Vagina (tissue), 2 donors: ENCODE measurements around the gene TAS2R40. TPM values are rescaled to one million over a fixed set of nuclear protein-coding genes. Genes with fewer than 3 reads are reported as not detected.

Experiments
- DNase-seq, 2 donors: peaks; one replicate each; pipeline ENCODE4 v3.0.0-alpha.2; 2017; ENCODE audit errors: extremely low spot score in 2 of 2
- H3K27ac ChIP-seq: fragments of 200-600 bp; sonication (generic); one replicate; pipeline ENCODE4 v1.5.1; 2019
- H3K27me3 ChIP-seq: fragments of 200-600 bp; sonication (generic); one replicate; pipeline ENCODE4 v1.5.1; 2019
- H3K36me3 ChIP-seq, 2 donors: fragments of 200-600 bp; sonication (generic); one replicate each; pipeline ENCODE4 v1.5.1; 2017 to 2019
- H3K4me1 ChIP-seq: fragments of 200-600 bp; sonication (generic); one replicate; pipeline ENCODE4 v1.5.1; 2019
- H3K4me3 ChIP-seq, 2 donors: fragments of 200-600 bp; sonication (generic); 1 replicate in 1 of 2; 2 replicates in 1 of 2; pipeline ENCODE4 v1.5.1; 2016 to 2019
- H3K9me3 ChIP-seq: fragments of 200-600 bp; sonication (generic); one replicate; pipeline ENCODE4 v1.5.1; 2019
- POLR2A ChIP-seq, 2 donors: fragments of 450-650 bp; IDR thresholded peaks; one replicate each; pipeline ENCODE4 v1.6.1; 2017; ENCODE audit warnings: antibody characterized with exemption in 2 of 2, mild to moderate bottlenecking in 2 of 2, moderate library complexity in 2 of 2
- POLR2AphosphoS5 ChIP-seq, 2 donors: sonication (generic); formaldehyde crosslinking; IDR thresholded peaks; one replicate each; pipeline ENCODE4 v1.9.0; 2017; ENCODE audit warnings: antibody characterized with exemption in 2 of 2, mild to moderate bottlenecking in 2 of 2, low read depth in 1 of 2; ENCODE audit not compliant: insufficient read depth in 1 of 2
- intact Hi-C: fragments of 100-400 bp; cut with DNase I; formaldehyde crosslinking; loops from one replicate; pipeline ENCODE4 v1.15.1; 2023
- total RNA-seq: library from RNA; depleted of rRNA; stranded (reverse); fragments of >200 nt; gene quantifications from one replicate; pipeline ENCODE4 v1.2.3, GENCODE V29; 2016
- TF ChIP-seq, protein P1 (sequence below), 3 experiments: fragments of 450-650 bp in 2 of 3; fragments of 200-600 bp in 1 of 3; sonication (generic) in 1 of 3; IDR thresholded peaks; one replicate each; pipeline ENCODE4 v1.5.1; 2017 to 2019; ENCODE audit warnings: antibody characterized with exemption in 3 of 3, mild to moderate bottlenecking in 2 of 3, moderate library complexity in 2 of 3

TAS2R40 gene
- total RNA-seq, 1 donor from 2014 or later = not detected

DNA sequence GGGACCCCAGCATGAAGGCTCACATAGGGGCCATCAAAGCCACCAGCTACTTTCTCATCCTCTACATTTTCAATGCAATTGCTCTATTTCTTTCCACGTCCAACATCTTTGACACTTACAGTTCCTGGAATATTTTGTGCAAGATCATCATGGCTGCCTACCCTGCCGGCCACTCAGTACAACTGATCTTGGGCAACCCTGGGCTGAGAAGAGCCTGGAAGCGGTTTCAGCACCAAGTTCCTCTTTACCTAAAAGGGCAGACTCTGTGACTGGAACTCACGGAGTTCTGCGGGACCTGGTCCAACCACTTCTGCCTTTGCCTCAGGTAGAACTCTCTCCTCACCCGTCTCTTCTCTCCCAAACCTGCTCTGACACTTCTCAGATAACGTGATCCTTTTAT lies 945 bp downstream of the TAS2R40 start:
- Histone ChIP-seq H3K4me1 (no peaks in the 10 kb centered on the region), H3K9me3 (no peaks in the 10 kb centered on the region), H3K27ac (no peak overlapping the region), H3K4me3 (no peak overlapping the region), H3K27me3 (no peaks in the 10 kb centered on the region), H3K36me3 (no peaks in the 10 kb centered on the region)
- intact Hi-C loops = no loop called here
- no peak for DNase-seq
- TF ChIP-seq POLR2AphosphoS5 (IDR thresholded peaks at IDR 0.05; ENCODE audit: insufficient read depth in 1 of 2, low read depth in 1 of 2) (no peak), POLR2A (IDR thresholded peaks at IDR 0.05) (no peak)
- TF ChIP-seq, protein P1, sequence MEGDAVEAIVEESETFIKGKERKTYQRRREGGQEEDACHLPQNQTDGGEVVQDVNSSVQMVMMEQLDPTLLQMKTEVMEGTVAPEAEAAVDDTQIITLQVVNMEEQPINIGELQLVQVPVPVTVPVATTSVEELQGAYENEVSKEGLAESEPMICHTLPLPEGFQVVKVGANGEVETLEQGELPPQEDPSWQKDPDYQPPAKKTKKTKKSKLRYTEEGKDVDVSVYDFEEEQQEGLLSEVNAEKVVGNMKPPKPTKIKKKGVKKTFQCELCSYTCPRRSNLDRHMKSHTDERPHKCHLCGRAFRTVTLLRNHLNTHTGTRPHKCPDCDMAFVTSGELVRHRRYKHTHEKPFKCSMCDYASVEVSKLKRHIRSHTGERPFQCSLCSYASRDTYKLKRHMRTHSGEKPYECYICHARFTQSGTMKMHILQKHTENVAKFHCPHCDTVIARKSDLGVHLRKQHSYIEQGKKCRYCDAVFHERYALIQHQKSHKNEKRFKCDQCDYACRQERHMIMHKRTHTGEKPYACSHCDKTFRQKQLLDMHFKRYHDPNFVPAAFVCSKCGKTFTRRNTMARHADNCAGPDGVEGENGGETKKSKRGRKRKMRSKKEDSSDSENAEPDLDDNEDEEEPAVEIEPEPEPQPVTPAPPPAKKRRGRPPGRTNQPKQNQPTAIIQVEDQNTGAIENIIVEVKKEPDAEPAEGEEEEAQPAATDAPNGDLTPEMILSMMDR (IDR thresholded peaks at IDR 0.05) = no peak

DNA sequence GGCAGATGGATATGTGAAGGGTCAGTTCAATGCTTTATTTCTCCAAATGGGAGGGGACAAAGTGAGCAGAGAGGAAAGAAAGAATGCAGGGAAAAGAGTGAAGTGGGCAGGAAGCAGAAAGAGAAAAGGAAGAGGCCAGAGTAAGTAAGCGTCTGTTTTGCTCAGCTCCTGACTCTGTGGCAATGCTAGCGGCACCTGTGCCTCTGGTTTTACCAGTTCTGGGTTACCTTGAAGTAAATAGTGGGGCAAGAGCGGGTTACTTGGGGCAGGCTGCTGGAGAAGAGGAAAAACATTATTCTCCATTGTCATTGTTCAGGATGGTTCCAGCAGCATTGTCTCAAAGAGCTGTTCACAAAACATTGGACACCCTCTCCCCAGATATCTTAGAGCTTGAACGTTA lies 1.9 kb downstream of the TAS2R40 start:
- Histone ChIP-seq H3K9me3 (no peaks in the 10 kb centered on the region), H3K36me3 (no peaks in the 10 kb centered on the region), H3K4me3 (no peak overlapping the region), H3K27ac (no peak overlapping the region), H3K4me1 (no peaks in the 10 kb centered on the region), H3K27me3 (no peaks in the 10 kb centered on the region)
- intact Hi-C loops = no loop called here
- TF ChIP-seq POLR2AphosphoS5 (IDR thresholded peaks at IDR 0.05; ENCODE audit: insufficient read depth in 1 of 2, low read depth in 1 of 2) (no peak), POLR2A (IDR thresholded peaks at IDR 0.05) (no peak)
- TF ChIP-seq, protein P1 (IDR thresholded peaks at IDR 0.05) = no peak
- no peak for DNase-seq

DNA sequence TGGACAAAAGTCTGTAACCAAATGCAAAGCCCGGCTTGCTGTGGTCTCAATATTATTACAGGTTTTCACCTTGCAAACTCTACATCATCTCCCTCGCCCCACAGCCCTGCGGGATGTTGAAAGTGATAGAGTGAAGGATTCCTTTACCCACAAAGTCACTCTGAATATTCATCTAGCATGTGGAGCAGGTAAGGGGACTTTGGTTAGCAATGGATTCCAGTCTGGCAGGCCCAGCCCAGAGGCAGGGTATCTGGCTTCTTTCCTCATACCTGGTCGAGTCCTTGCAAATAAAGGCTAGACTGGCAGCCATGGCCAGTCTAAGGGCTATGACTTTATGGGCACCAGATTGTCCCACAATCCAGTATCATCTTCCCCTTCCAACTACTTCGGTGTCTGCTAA lies 3.2 kb downstream of the TAS2R40 start:
- Histone ChIP-seq H3K27me3 (no peaks in the 10 kb centered on the region), H3K4me3 (no peak overlapping the region), H3K4me1 (no peaks in the 10 kb centered on the region), H3K9me3 (no peaks in the 10 kb centered on the region), H3K36me3 (no peaks in the 10 kb centered on the region), H3K27ac (no peak overlapping the region)
- no peak for DNase-seq
- intact Hi-C loops = no loop called here
- no peak for TF ChIP-seq POLR2AphosphoS5 (IDR thresholded peaks at IDR 0.05; ENCODE audit: insufficient read depth in 1 of 2, low read depth in 1 of 2)
- TF ChIP-seq, protein P1 (IDR thresholded peaks at IDR 0.05) = no peak
- no peak for TF ChIP-seq POLR2A (IDR thresholded peaks at IDR 0.05)

DNA sequence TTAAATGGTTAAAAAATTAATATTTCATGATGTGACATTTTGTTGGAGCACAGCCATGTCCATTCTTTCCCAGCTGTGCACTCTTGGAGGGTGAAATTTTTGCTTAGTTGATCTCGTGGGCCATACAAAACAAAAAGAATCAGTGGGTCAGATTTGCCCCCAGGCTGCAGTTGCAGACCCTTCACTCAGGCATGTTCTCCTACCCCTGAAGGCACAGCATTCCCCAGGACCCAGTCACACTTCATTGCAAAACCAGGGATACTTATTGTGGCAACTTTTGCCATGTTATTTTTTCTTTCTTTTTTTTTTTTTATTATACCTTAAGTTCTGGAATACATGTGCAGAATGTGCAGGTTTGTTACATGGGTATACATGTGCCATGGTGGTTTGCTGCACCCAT lies 6.0 kb downstream of the TAS2R40 start:
- no peaks in the 10 kb centered on the region for H3K9me3 ChIP-seq
- TF ChIP-seq POLR2AphosphoS5 (IDR thresholded peaks at IDR 0.05; ENCODE audit: insufficient read depth in 1 of 2, low read depth in 1 of 2) (no peak), POLR2A (IDR thresholded peaks at IDR 0.05) (no peak)
- TF ChIP-seq, protein P1 (IDR thresholded peaks at IDR 0.05) = no peak
- no peak for DNase-seq
- no peaks in the 10 kb centered on the region for H3K36me3 ChIP-seq
- no peak overlapping the region for H3K4me3 ChIP-seq
- no peaks in the 10 kb centered on the region for H3K27me3 ChIP-seq
- intact Hi-C loops = no loop called here
- no peak overlapping the region for H3K27ac ChIP-seq
- no peaks in the 10 kb centered on the region for H3K4me1 ChIP-seq

DNA sequence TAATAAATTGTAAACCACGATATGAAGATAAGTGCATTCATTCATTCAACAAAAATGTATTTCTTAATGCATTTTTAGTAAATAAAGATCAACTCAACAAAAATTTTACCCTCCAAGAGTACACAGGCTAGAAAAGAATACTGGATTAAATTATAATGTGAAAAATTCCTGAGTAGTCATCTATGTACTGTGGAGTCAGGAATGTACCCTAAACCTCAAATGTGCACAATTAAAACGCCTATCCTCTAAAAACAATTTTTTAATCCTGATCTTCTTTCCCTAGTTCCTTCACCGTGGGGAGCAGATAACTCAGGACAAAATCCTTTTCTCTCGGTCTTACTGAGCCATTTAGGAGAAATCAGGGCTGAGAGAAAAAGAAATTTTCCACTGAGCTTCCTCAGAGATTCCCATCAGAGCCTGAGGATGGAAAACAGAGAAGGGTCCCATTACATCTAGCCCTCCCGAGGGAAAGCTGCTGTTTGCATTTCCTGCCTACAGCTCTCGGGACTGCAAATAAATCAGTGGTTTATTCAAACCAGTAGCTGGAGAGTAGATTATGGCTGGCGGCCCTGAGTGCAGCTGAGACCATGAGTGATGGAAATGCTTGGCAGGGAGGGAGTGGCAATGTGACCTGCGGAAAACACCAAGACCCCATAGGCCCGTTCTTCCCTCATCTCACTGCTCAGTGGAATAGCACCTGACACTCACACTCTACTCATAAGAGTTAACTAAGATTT lies 7.4 kb downstream of the TAS2R40 start:
- no peaks in the 10 kb centered on the region for H3K36me3 ChIP-seq
- no peak overlapping the region for H3K27ac ChIP-seq
- H3K27me3 ChIP-seq = no peaks in the 10 kb centered on the region
- intact Hi-C loops = no loop called here
- H3K9me3 ChIP-seq = no peaks in the 10 kb centered on the region
- TF ChIP-seq POLR2AphosphoS5 (IDR thresholded peaks at IDR 0.05; ENCODE audit: insufficient read depth in 1 of 2, low read depth in 1 of 2) (no peak), POLR2A (IDR thresholded peaks at IDR 0.05) (no peak)
- TF ChIP-seq, protein P1 (IDR thresholded peaks at IDR 0.05) = no peak
- H3K4me3 ChIP-seq = no peak overlapping the region
- no peak for DNase-seq
- no peaks in the 10 kb centered on the region for H3K4me1 ChIP-seq
